Measurements from ENCODE around the gene AGPS.

GRCh38 chr2:177476897-177477296 is 84.3 kb downstream of the AGPS start:
- TF ChIP-seq ZNF146 (tag by site-specific recombination; IDR thresholded peaks at IDR 0.05) (no peak), BCL6B (tag by site-specific recombination; IDR thresholded peaks at IDR 0.05) (no peak)

Data from HEK293 (cell line).